Activated naive CD4-positive, alpha-beta T cell treated with anti-CD3 and anti-CD28 coated beads for 36 hours (primary cell): ENCODE data around the gene BLTP1. TPM values are rescaled to one million over a fixed set of nuclear protein-coding genes. Genes with fewer than 3 reads are reported as not detected.
A peak's percentile ranks its signal among the peaks of the same experiment; 100 is the strongest.

Experiments used
- CTCF ChIA-PET: fragments of 350-600 bp; sonication (Branson Sonifier 250); formaldehyde crosslinking; loops from one replicate; lab custom pipeline; 2021; ENCODE audit warnings: antibody characterized with exemption; lab: Charles Lee
- DNase-seq: peaks from one replicate; pipeline ENCODE4 v3.0.0-alpha.2; 2020
- H3K27ac Mint-ChIP-seq: one replicate; pipeline ENCODE4 v1.8.0; 2021; ENCODE audit warnings: mild to moderate bottlenecking, mixed read lengths
- H3K27me3 Mint-ChIP-seq: one replicate; pipeline ENCODE4 v1.8.0; 2021; ENCODE audit warnings: low read depth, mixed read lengths
- H3K36me3 Mint-ChIP-seq: one replicate; pipeline ENCODE4 v1.8.0; 2021; ENCODE audit warnings: low read depth, mixed read lengths
- H3K4me1 Mint-ChIP-seq: one replicate; pipeline ENCODE4 v1.8.0; 2021; ENCODE audit warnings: low read depth, mixed read lengths
- H3K4me3 Mint-ChIP-seq: one replicate; pipeline ENCODE4 v1.8.0; 2021; ENCODE audit warnings: mild to moderate bottlenecking, moderate library complexity, mixed read lengths
- H3K9me3 Mint-ChIP-seq: one replicate; pipeline ENCODE4 v1.8.0; 2021; ENCODE audit warnings: mixed read lengths
- intact Hi-C: fragments of 100-400 bp; cut with micrococcal nuclease; formaldehyde crosslinking; loops from one replicate; pipeline ENCODE4 v1.15.1; 2023
- total RNA-seq, 2 experiments: library from RNA; stranded (reverse); gene quantifications; one replicate each; pipeline ENCODE4 v1.2.3, GENCODE V29; 2021

The BLTP1 gene
- total RNA-seq, 2 experiments from 2014 or later: 20.5 to 23.6 TPM

- CTCF ChIA-PET: no interaction called here
- intact Hi-C loops: no loop called here
- no peaks in the 10 kb centered on the region for H3K4me1 Mint-ChIP-seq
- H3K36me3 Mint-ChIP-seq: no peaks in the 10 kb centered on the region
- no peaks in the 10 kb centered on the region for H3K27me3 Mint-ChIP-seq
- no peaks in the 10 kb centered on the region for H3K9me3 Mint-ChIP-seq
- H3K4me3 Mint-ChIP-seq: no peak overlapping the region
- DNase-seq: no peak
- no peak overlapping the region for H3K27ac Mint-ChIP-seq
These were observed 13.0 kb upstream of the BLTP1 start for GRCh38 chr4:122139139-122139538.

- no peak overlapping the region for H3K27ac Mint-ChIP-seq
- CTCF ChIA-PET: interaction anchor here (0.6 kb wide), 1 partner anchor 320 kb away, joined by 3 read pairs; no protein-coding TSS in a partner anchor
- no peaks in the 10 kb centered on the region for H3K4me1 Mint-ChIP-seq
- no peak overlapping the region for H3K4me3 Mint-ChIP-seq
- peaks cover 3% of the 10 kb centered on the region for H3K27me3 Mint-ChIP-seq
- intact Hi-C loops: no loop called here
- H3K9me3 Mint-ChIP-seq: no peaks in the 10 kb centered on the region
- H3K36me3 Mint-ChIP-seq: no peaks in the 10 kb centered on the region
- DNase-seq: no peak
These were observed 11.3 kb upstream of the BLTP1 start for GRCh38 chr4:122140834-122141233.

- Mint-ChIP-seq H3K9me3 (no peaks in the 10 kb centered on the region), H3K4me1 (no peaks in the 10 kb centered on the region), H3K36me3 (no peaks in the 10 kb centered on the region), H3K27me3 (peaks cover 3% of the 10 kb centered on the region), H3K4me3 (no peak overlapping the region), H3K27ac (no peak overlapping the region)
- intact Hi-C loops: no loop called here
- DNase-seq: no peak
- CTCF ChIA-PET: no interaction called here
These were observed 9.4 kb upstream of the BLTP1 start for GRCh38 chr4:122142687-122143086.

GRCh38 chr4:122146652-122147051, 5.5 kb upstream of the BLTP1 start:
- CTCF ChIA-PET: no interaction called here
- intact Hi-C loops: no loop called here
- Mint-ChIP-seq H3K27me3 (peaks cover 3% of the 10 kb centered on the region), H3K27ac (no peak overlapping the region), H3K4me1 (peaks cover 20% of the 10 kb centered on the region), H3K9me3 (no peaks in the 10 kb centered on the region), H3K36me3 (no peaks in the 10 kb centered on the region), H3K4me3 (no peak overlapping the region)
- no peak for DNase-seq

- H3K27ac Mint-ChIP-seq: peak overlapping the region; percentile 96
- DNase-seq: no peak
- CTCF ChIA-PET: interaction anchor here (0.6 kb wide), 1 partner anchor 986 kb away, joined by 3 read pairs; no protein-coding TSS in a partner anchor
- H3K4me3 Mint-ChIP-seq: peak overlapping the region; percentile 95
- no peaks in the 10 kb centered on the region for H3K9me3 Mint-ChIP-seq
- intact Hi-C loops: loop anchor here (2.0 to 5.0 kb wide), 4 partner anchors 249 to 454 kb away; partner anchors contain the start of gene ANXA5
- peaks cover 40% of the 10 kb centered on the region for H3K4me1 Mint-ChIP-seq
- no peaks in the 10 kb centered on the region for H3K27me3 Mint-ChIP-seq
- peaks cover 7% of the 10 kb centered on the region for H3K36me3 Mint-ChIP-seq
These were observed 1.2 kb upstream of the BLTP1 start for GRCh38 chr4:122150931-122151330.

- H3K36me3 Mint-ChIP-seq: peaks cover 21% of the 10 kb centered on the region
- no peaks in the 10 kb centered on the region for H3K27me3 Mint-ChIP-seq
- peak overlapping the region; percentile 19 for H3K27ac Mint-ChIP-seq
- CTCF ChIA-PET: no interaction called here
- DNase-seq: peak; percentile 34
- peak overlapping the region; percentile 95 for H3K4me3 Mint-ChIP-seq
- intact Hi-C loops: loop anchor here (1.0 to 5.0 kb wide), 12 partner anchors 21 to 771 kb away; partner anchors contain the start of genes ANXA5, BBS12, BBS7 and EXOSC9
- peaks cover 57% of the 10 kb centered on the region for H3K4me1 Mint-ChIP-seq
- peaks cover 3% of the 10 kb centered on the region for H3K9me3 Mint-ChIP-seq
These were observed 638 bp downstream of the BLTP1 start for GRCh38 chr4:122152711-122153226.

- DNase-seq: no peak
- CTCF ChIA-PET: interaction anchor here (1.1 to 1.6 kb wide), 2 partner anchors 18 to 207 kb away, joined by 3 to 4 read pairs; no protein-coding TSS in a partner anchor
- Mint-ChIP-seq H3K4me3 (no peak overlapping the region), H3K27ac (peak overlapping the region; percentile 7), H3K27me3 (no peaks in the 10 kb centered on the region), H3K36me3 (peaks cover 22% of the 10 kb centered on the region), H3K9me3 (peaks cover 3% of the 10 kb centered on the region), H3K4me1 (peaks cover 45% of the 10 kb centered on the region)
- intact Hi-C loops: no loop called here
These were observed 4.7 kb downstream of the BLTP1 start for GRCh38 chr4:122156819-122157218.

- CTCF ChIA-PET: no interaction called here
These were observed 11.2 kb downstream of the BLTP1 start for GRCh38 chr4:122163301-122163700.

GRCh38 chr4:122163767-122164166, 11.6 kb downstream of the BLTP1 start:
- H3K36me3 Mint-ChIP-seq: peaks cover 8% of the 10 kb centered on the region
- H3K27me3 Mint-ChIP-seq: no peaks in the 10 kb centered on the region
- DNase-seq: no peak
- CTCF ChIA-PET: no interaction called here
- intact Hi-C loops: no loop called here
- no peak overlapping the region for H3K27ac Mint-ChIP-seq
- H3K9me3 Mint-ChIP-seq: no peaks in the 10 kb centered on the region
- no peak overlapping the region for H3K4me3 Mint-ChIP-seq
- H3K4me1 Mint-ChIP-seq: peaks cover 23% of the 10 kb centered on the region

More at GRCh38 chr4:122163301-122163700, 11.2 kb downstream of the BLTP1 start:
- no peaks in the 10 kb centered on the region for H3K9me3 Mint-ChIP-seq
- no peaks in the 10 kb centered on the region for H3K27me3 Mint-ChIP-seq
- peaks cover 8% of the 10 kb centered on the region for H3K36me3 Mint-ChIP-seq
- no peak for DNase-seq
- H3K4me1 Mint-ChIP-seq: peaks cover 23% of the 10 kb centered on the region
- H3K27ac Mint-ChIP-seq: no peak overlapping the region
- intact Hi-C loops: no loop called here
- H3K4me3 Mint-ChIP-seq: no peak overlapping the region

- no peak overlapping the region for H3K27ac Mint-ChIP-seq
- H3K4me1 Mint-ChIP-seq: peaks cover 22% of the 10 kb centered on the region
- DNase-seq: no peak
- intact Hi-C loops: no loop called here
- peaks cover 8% of the 10 kb centered on the region for H3K36me3 Mint-ChIP-seq
- H3K27me3 Mint-ChIP-seq: no peaks in the 10 kb centered on the region
- no peaks in the 10 kb centered on the region for H3K9me3 Mint-ChIP-seq
- H3K4me3 Mint-ChIP-seq: no peak overlapping the region
- CTCF ChIA-PET: no interaction called here
These were observed 15.2 kb downstream of the BLTP1 start for GRCh38 chr4:122167369-122167768.

- Mint-ChIP-seq H3K4me3 (no peak overlapping the region), H3K27ac (no peak overlapping the region), H3K9me3 (no peaks in the 10 kb centered on the region), H3K36me3 (peaks cover 10% of the 10 kb centered on the region), H3K27me3 (no peaks in the 10 kb centered on the region), H3K4me1 (peaks cover 19% of the 10 kb centered on the region)
- DNase-seq: no peak
- intact Hi-C loops: no loop called here
- CTCF ChIA-PET: no interaction called here
These were observed 18.6 kb downstream of the BLTP1 start for GRCh38 chr4:122170775-122171174.

- H3K27me3 Mint-ChIP-seq: no peaks in the 10 kb centered on the region
- no peaks in the 10 kb centered on the region for H3K9me3 Mint-ChIP-seq
- CTCF ChIA-PET: no interaction called here
- H3K36me3 Mint-ChIP-seq: peaks cover 10% of the 10 kb centered on the region
- intact Hi-C loops: no loop called here
- no peak overlapping the region for H3K4me3 Mint-ChIP-seq
- peaks cover 19% of the 10 kb centered on the region for H3K4me1 Mint-ChIP-seq
- no peak overlapping the region for H3K27ac Mint-ChIP-seq
- no peak for DNase-seq
These were observed 19.2 kb downstream of the BLTP1 start for GRCh38 chr4:122171323-122171722.

- no peaks in the 10 kb centered on the region for H3K27me3 Mint-ChIP-seq
- CTCF ChIA-PET: interaction anchor here (0.6 kb wide), 1 partner anchor 16 kb away, joined by 4 read pairs; no protein-coding TSS in a partner anchor
- no peak overlapping the region for H3K4me3 Mint-ChIP-seq
- no peak for DNase-seq
- H3K4me1 Mint-ChIP-seq: peaks cover 17% of the 10 kb centered on the region
- H3K9me3 Mint-ChIP-seq: no peaks in the 10 kb centered on the region
- intact Hi-C loops: no loop called here
- H3K27ac Mint-ChIP-seq: no peak overlapping the region
- H3K36me3 Mint-ChIP-seq: peaks cover 15% of the 10 kb centered on the region
These were observed 20.1 kb downstream of the BLTP1 start for GRCh38 chr4:122172266-122172665.
